HG03103 (cell line): ENCODE measurements around the gene RAB30.

Experiments
- ATAC-seq: cut with Tn5 transposase; IDR thresholded peaks from one replicate; pipeline ENCODE4 v1.9.1; 2021; ENCODE audit warnings: low read depth; ENCODE audit not compliant: unreplicated experiment

The RAB30 gene

GRCh38 chr11:83072350-83073242 lies 899 bp upstream of the RAB30 start:
- ATAC-seq = no peak

GRCh38 chr11:83070731-83071566 lies 748 bp downstream of the RAB30 start:
- no peak for ATAC-seq

GRCh38 chr11:83070044-83070701 lies 1.5 kb downstream of the RAB30 start:
- ATAC-seq = no peak

- no peak for ATAC-seq
These were observed 2.2 kb downstream of the RAB30 start for GRCh38 chr11:83069441-83070043.

GRCh38 chr11:83068568-83068967 lies 3.1 kb downstream of the RAB30 start:
- ATAC-seq = no peak

- ATAC-seq = no peak
These were observed 7.7 kb downstream of the RAB30 start for GRCh38 chr11:83064011-83064410.

GRCh38 chr11:83063073-83063754 lies 8.5 kb downstream of the RAB30 start:
- peak; percentile 57 for ATAC-seq

- peak; percentile 67 for ATAC-seq
These were observed 9.8 kb downstream of the RAB30 start for GRCh38 chr11:83061883-83062282.

GRCh38 chr11:83060965-83061364 lies 10.7 kb downstream of the RAB30 start:
- no peak for ATAC-seq

GRCh38 chr11:83057721-83058120 lies 14.0 kb downstream of the RAB30 start:
- no peak for ATAC-seq

- no peak for ATAC-seq
These were observed 15.1 kb downstream of the RAB30 start for GRCh38 chr11:83056611-83057010.

- ATAC-seq = no peak
These were observed 15.5 kb downstream of the RAB30 start for GRCh38 chr11:83056204-83056603.

GRCh38 chr11:83054904-83055380 lies 16.8 kb downstream of the RAB30 start:
- ATAC-seq = no peak

GRCh38 chr11:83054001-83054400 lies 17.7 kb downstream of the RAB30 start:
- ATAC-seq = no peak

GRCh38 chr11:83051760-83052671 lies 19.7 kb downstream of the RAB30 start:
- ATAC-seq = no peak

GRCh38 chr11:83047515-83048225 lies 24.0 kb downstream of the RAB30 start:
- ATAC-seq = no peak

GRCh38 chr11:83046621-83047172 lies 25.0 kb downstream of the RAB30 start:
- no peak for ATAC-seq
